Measurements from ENCODE around the gene ETV5. TPM values are rescaled to one million over a fixed set of nuclear protein-coding genes. Genes with fewer than 3 reads are reported as not detected.

The ETV5 gene
- total and polyA plus RNA-seq, 2 donors (not counting 1 experiment from before 2014, with no cell fraction given), result 0.12 to 0.74 TPM

DNA sequence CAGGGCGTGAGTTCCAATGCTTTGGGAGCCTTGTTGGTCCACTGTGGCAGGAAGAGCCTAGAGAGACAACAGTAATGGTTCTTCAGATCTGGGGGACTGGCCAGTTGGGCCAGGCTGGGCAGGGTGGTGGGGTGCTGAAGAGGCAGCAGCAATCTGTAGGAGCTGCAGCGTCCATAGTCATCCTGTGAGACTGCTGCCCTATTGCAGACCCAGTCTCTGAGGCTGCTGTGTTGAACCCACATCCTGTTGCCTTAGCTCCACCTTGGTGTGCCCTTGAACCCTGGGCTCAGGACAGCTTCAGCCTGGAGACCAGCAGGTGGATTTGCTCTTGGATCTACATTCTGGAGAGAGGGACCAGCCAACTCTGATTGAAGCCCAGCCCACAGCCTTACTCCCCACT is 23.6 kb upstream of the ETV5 start:
- no peak overlapping the region for H3K4me2 ChIP-seq (replicated peaks; ENCODE audit: low read depth, low read length, poor library complexity, severe bottlenecking)
- intact Hi-C loops (cut with micrococcal nuclease), result no loop called here
- Mint-ChIP-seq H3K9me3 (ENCODE audit: insufficient read depth) (no peaks in the 10 kb centered on the region), H3K27me3 (no peaks in the 10 kb centered on the region), H3K4me3 (no peak overlapping the region), H3K4me1 (no peaks in the 10 kb centered on the region), H3K27ac (no peak overlapping the region)
- no peaks in the 10 kb centered on the region for H4K20me1 ChIP-seq (ENCODE audit: control insufficient read depth, insufficient read depth, low read length, poor library complexity, severe bottlenecking)
- H3K4me3 ChIP-seq (ENCODE audit: control extremely low read depth in 1 of 5, extremely low read depth in 1 of 5, insufficient read depth in 1 of 5, low read depth in 2 of 5, low read length in 4 of 5), result no peak overlapping the region
- H3K9ac ChIP-seq (ENCODE audit: low read length), result no peak overlapping the region
- no peak overlapping the region for H3K27ac ChIP-seq (ENCODE audit: low read length in 2 of 2)
- no peaks in the 10 kb centered on the region for H3K27me3 ChIP-seq (replicated peaks in 1 of 4; ENCODE audit: control extremely low read depth in 1 of 4, control insufficient read depth in 3 of 4, insufficient read depth in 4 of 4, low read length in 3 of 4)
- CTCF ChIA-PET, result no interaction called here
- H3K4me1 ChIP-seq (ENCODE audit: control insufficient read depth in 2 of 2, insufficient read depth in 2 of 2, low read length in 2 of 2), result no peaks in the 10 kb centered on the region
- TF ChIP-seq, protein P1, sequence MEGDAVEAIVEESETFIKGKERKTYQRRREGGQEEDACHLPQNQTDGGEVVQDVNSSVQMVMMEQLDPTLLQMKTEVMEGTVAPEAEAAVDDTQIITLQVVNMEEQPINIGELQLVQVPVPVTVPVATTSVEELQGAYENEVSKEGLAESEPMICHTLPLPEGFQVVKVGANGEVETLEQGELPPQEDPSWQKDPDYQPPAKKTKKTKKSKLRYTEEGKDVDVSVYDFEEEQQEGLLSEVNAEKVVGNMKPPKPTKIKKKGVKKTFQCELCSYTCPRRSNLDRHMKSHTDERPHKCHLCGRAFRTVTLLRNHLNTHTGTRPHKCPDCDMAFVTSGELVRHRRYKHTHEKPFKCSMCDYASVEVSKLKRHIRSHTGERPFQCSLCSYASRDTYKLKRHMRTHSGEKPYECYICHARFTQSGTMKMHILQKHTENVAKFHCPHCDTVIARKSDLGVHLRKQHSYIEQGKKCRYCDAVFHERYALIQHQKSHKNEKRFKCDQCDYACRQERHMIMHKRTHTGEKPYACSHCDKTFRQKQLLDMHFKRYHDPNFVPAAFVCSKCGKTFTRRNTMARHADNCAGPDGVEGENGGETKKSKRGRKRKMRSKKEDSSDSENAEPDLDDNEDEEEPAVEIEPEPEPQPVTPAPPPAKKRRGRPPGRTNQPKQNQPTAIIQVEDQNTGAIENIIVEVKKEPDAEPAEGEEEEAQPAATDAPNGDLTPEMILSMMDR (IDR thresholded peaks at IDR 0.05), result no peak
- TF ChIP-seq EZH2 (IDR thresholded peaks at IDR 0.05; ENCODE audit: borderline replicate concordance, insufficient read depth, low read depth, low read length, poor library complexity, severe bottlenecking), result no peak
- no peaks in the 10 kb centered on the region for H3K79me2 ChIP-seq (ENCODE audit: control insufficient read depth, insufficient read depth, low read length)
- H3K36me3 ChIP-seq (replicated peaks in 1 of 2; ENCODE audit: control extremely low read depth in 1 of 2, control insufficient read depth in 1 of 2, extremely low read depth in 1 of 2, insufficient read depth in 2 of 2, low read length in 1 of 2), result no peaks in the 10 kb centered on the region
- no peak overlapping the region for H2AFZ ChIP-seq (ENCODE audit: insufficient read depth, low read depth, low read length, poor library complexity, severe bottlenecking)
- H3K9me3 ChIP-seq (ENCODE audit: control extremely low read depth in 1 of 3, control insufficient read depth in 2 of 3, insufficient read depth in 1 of 3, low read length in 2 of 3), result no peaks in the 10 kb centered on the region
- POLR2A ChIA-PET, result no interaction called here
- WGBS (ENCODE audit: insufficient coverage), result 95% methylated on average over 2 of the region's 2 CpGs
- DNase-seq (no peak), ATAC-seq (ENCODE audit: low read depth) (no peak)

DNA sequence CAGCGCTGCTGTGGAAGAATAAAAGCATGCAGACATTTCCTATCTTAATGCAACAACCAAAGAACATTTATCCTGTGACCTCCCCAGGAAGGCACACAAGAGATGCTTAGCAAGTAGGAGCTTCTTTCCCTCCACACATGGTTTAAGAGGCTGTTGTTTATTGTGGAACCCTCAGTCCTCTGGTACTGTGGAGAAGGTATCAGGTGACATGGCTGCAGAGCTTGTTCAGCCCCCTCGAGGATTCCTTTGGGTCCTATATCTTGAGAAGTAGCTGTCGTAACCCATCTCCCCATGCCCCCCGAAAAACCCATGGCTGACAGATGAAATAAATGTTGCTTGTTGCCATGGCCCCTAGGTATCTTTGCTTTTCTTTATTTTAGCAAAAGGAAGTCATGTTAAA is 20.3 kb upstream of the ETV5 start:
- CTCF ChIA-PET, result interaction anchor here (0.7 kb wide), 1 partner anchor 104 kb away, joined by 3 read pairs; no protein-coding TSS in a partner anchor
- no peak overlapping the region for H3K4me3 ChIP-seq (ENCODE audit: control extremely low read depth in 1 of 5, extremely low read depth in 1 of 5, insufficient read depth in 1 of 5, low read depth in 2 of 5, low read length in 4 of 5)
- H3K27me3 Mint-ChIP-seq, result peaks cover under 1% of the 10 kb centered on the region

More for the DNA sequence above, 20.3 kb upstream of the ETV5 start:
- no peaks in the 10 kb centered on the region for H3K4me1 ChIP-seq (ENCODE audit: control insufficient read depth in 2 of 2, insufficient read depth in 2 of 2, low read length in 2 of 2)
- H3K9me3 ChIP-seq (ENCODE audit: control extremely low read depth in 1 of 3, control insufficient read depth in 2 of 3, insufficient read depth in 1 of 3, low read length in 2 of 3), result no peaks in the 10 kb centered on the region
- H3K36me3 ChIP-seq (replicated peaks in 1 of 2; ENCODE audit: control extremely low read depth in 1 of 2, control insufficient read depth in 1 of 2, extremely low read depth in 1 of 2, insufficient read depth in 2 of 2, low read length in 1 of 2), result no peaks in the 10 kb centered on the region
- no peaks in the 10 kb centered on the region for H4K20me1 ChIP-seq (ENCODE audit: control insufficient read depth, insufficient read depth, low read length, poor library complexity, severe bottlenecking)
- H2AFZ ChIP-seq (ENCODE audit: insufficient read depth, low read depth, low read length, poor library complexity, severe bottlenecking), result no peak overlapping the region
- intact Hi-C loops (cut with micrococcal nuclease), result no loop called here
- H3K4me2 ChIP-seq (replicated peaks; ENCODE audit: low read depth, low read length, poor library complexity, severe bottlenecking), result no peak overlapping the region
- no peak for TF ChIP-seq EZH2 (IDR thresholded peaks at IDR 0.05; ENCODE audit: borderline replicate concordance, insufficient read depth, low read depth, low read length, poor library complexity, severe bottlenecking)
- TF ChIP-seq, protein P1 (IDR thresholded peaks at IDR 0.05), result no peak
- Mint-ChIP-seq H3K4me1 (no peaks in the 10 kb centered on the region), H3K9me3 (ENCODE audit: insufficient read depth) (no peaks in the 10 kb centered on the region), H3K4me3 (no peak overlapping the region), H3K27ac (no peak overlapping the region)
- ATAC-seq (ENCODE audit: low read depth), result no peak
- H3K27me3 ChIP-seq (replicated peaks in 1 of 4; ENCODE audit: control extremely low read depth in 1 of 4, control insufficient read depth in 3 of 4, insufficient read depth in 4 of 4, low read length in 3 of 4), result no peaks in the 10 kb centered on the region
- 83% methylated on average over 1 of the region's 4 CpGs for WGBS (ENCODE audit: insufficient coverage)
- H3K27ac ChIP-seq (ENCODE audit: low read length in 2 of 2), result no peak overlapping the region
- POLR2A ChIA-PET, result no interaction called here
- no peaks in the 10 kb centered on the region for H3K79me2 ChIP-seq (ENCODE audit: control insufficient read depth, insufficient read depth, low read length)
- H3K9ac ChIP-seq (ENCODE audit: low read length), result no peak overlapping the region
- no peak for DNase-seq
